IPS DF 6.9 (cell line): ENCODE measurements around the gene KCNK2.

Source experiments
- DNase-seq: peaks from one replicate; pipeline ENCODE4 v3.0.0-alpha.2; 2013; ENCODE audit warnings: low read depth, low spot score
- H3K27ac ChIP-seq: one replicate; pipeline ENCODE4 v1.5.1; 2013; ENCODE audit warnings: low read length, control low read depth
- H3K27me3 ChIP-seq: 2 replicates; pipeline ENCODE4 v1.6.1; 2013; ENCODE audit warnings: mild to moderate bottlenecking, low read length; ENCODE audit not compliant: control insufficient read depth, insufficient read depth
- H3K36me3 ChIP-seq: 2 replicates; pipeline ENCODE4 v1.6.1; 2013; ENCODE audit warnings: low read length; ENCODE audit not compliant: control insufficient read depth, insufficient read depth
- H3K4me1 ChIP-seq: 2 replicates; pipeline ENCODE4 v1.6.1; 2013; ENCODE audit warnings: low read length; ENCODE audit not compliant: control insufficient read depth, insufficient read depth
- H3K4me3 ChIP-seq: 2 replicates; pipeline ENCODE4 v1.5.1; 2013; ENCODE audit warnings: mild to moderate bottlenecking, low read length
- H3K9me3 ChIP-seq: 2 replicates; pipeline ENCODE4 v1.6.1; 2013; ENCODE audit warnings: low read length, inconsistent platforms; ENCODE audit not compliant: control insufficient read depth, insufficient read depth
- WGBS: extraction: QIAGEN DNeasy Blood & Tissue Kit; methylation state at CpG from one replicate; pipeline ENCODE4 v1.1.7; 2013; ENCODE audit warnings: mixed read lengths, missing lambda C conversion rate; ENCODE audit not compliant: insufficient read length, insufficient coverage; 5-methylcytosine and 5-hydroxymethylcytosine counted together

The KCNK2 gene

GRCh38 chr1:215119056-215119455 lies 36.5 kb downstream of the KCNK2 start:
- Histone ChIP-seq H3K27me3 (no peaks in the 10 kb centered on the region), H3K4me3 (no peak overlapping the region), H3K36me3 (no peaks in the 10 kb centered on the region), H3K9me3 (no peaks in the 10 kb centered on the region), H3K27ac (no peak overlapping the region), H3K4me1 (no peaks in the 10 kb centered on the region)
- DNase-seq: no peak

- Histone ChIP-seq H3K36me3 (no peaks in the 10 kb centered on the region), H3K4me1 (no peaks in the 10 kb centered on the region), H3K27ac (no peak overlapping the region), H3K9me3 (no peaks in the 10 kb centered on the region), H3K4me3 (no peak overlapping the region), H3K27me3 (no peaks in the 10 kb centered on the region)
- WGBS: no CpG with 5 or more reads among the region's 3 CpGs
- no peak for DNase-seq
Measured at GRCh38 chr1:215119719-215120365, 37.3 kb downstream of the KCNK2 start.

GRCh38 chr1:215128504-215128903 lies 46.0 kb downstream of the KCNK2 start:
- Histone ChIP-seq H3K4me1 (no peaks in the 10 kb centered on the region), H3K27ac (no peak overlapping the region)

GRCh38 chr1:215131291-215131690 lies 48.8 kb downstream of the KCNK2 start:
- H3K27me3 ChIP-seq: no peaks in the 10 kb centered on the region
- H3K36me3 ChIP-seq: no peaks in the 10 kb centered on the region
- H3K9me3 ChIP-seq: no peaks in the 10 kb centered on the region
- DNase-seq: no peak
- H3K4me1 ChIP-seq: no peaks in the 10 kb centered on the region
- H3K4me3 ChIP-seq: no peak overlapping the region
- no peak overlapping the region for H3K27ac ChIP-seq

More at GRCh38 chr1:215128504-215128903, 46.0 kb downstream of the KCNK2 start:
- DNase-seq: no peak
- no peak overlapping the region for H3K4me3 ChIP-seq
- no peaks in the 10 kb centered on the region for H3K36me3 ChIP-seq
- no peaks in the 10 kb centered on the region for H3K27me3 ChIP-seq
- no peaks in the 10 kb centered on the region for H3K9me3 ChIP-seq

GRCh38 chr1:215132156-215132555 lies 49.6 kb downstream of the KCNK2 start:
- Histone ChIP-seq H3K36me3 (no peaks in the 10 kb centered on the region), H3K4me1 (no peaks in the 10 kb centered on the region), H3K4me3 (no peak overlapping the region), H3K27me3 (no peaks in the 10 kb centered on the region), H3K27ac (no peak overlapping the region), H3K9me3 (no peaks in the 10 kb centered on the region)
- no peak for DNase-seq
- no CpG with 5 or more reads among the region's 2 CpGs for WGBS

- no peak for DNase-seq
- Histone ChIP-seq H3K4me1 (no peaks in the 10 kb centered on the region), H3K27me3 (no peaks in the 10 kb centered on the region), H3K36me3 (no peaks in the 10 kb centered on the region), H3K27ac (no peak overlapping the region), H3K4me3 (no peak overlapping the region), H3K9me3 (no peaks in the 10 kb centered on the region)
- no CpG with 5 or more reads among the region's 1 CpG for WGBS
Measured at GRCh38 chr1:215133532-215133931, 51.0 kb downstream of the KCNK2 start.

GRCh38 chr1:215137985-215138384 lies 55.4 kb downstream of the KCNK2 start:
- H3K27me3 ChIP-seq: no peaks in the 10 kb centered on the region
- WGBS: no CpG with 5 or more reads among the region's 2 CpGs
- H3K27ac ChIP-seq: no peak overlapping the region
- no peaks in the 10 kb centered on the region for H3K36me3 ChIP-seq
- no peak overlapping the region for H3K4me3 ChIP-seq
- H3K9me3 ChIP-seq: no peaks in the 10 kb centered on the region
- no peak for DNase-seq
- no peaks in the 10 kb centered on the region for H3K4me1 ChIP-seq

GRCh38 chr1:215140135-215140534 lies 57.6 kb downstream of the KCNK2 start:
- Histone ChIP-seq H3K4me1 (no peaks in the 10 kb centered on the region), H3K27ac (no peak overlapping the region), H3K36me3 (no peaks in the 10 kb centered on the region), H3K27me3 (no peaks in the 10 kb centered on the region), H3K4me3 (no peak overlapping the region), H3K9me3 (no peaks in the 10 kb centered on the region)
- no CpG with 5 or more reads among the region's 1 CpG for WGBS
- DNase-seq: no peak

- Histone ChIP-seq H3K4me1 (no peaks in the 10 kb centered on the region), H3K9me3 (no peaks in the 10 kb centered on the region), H3K27ac (no peak overlapping the region), H3K27me3 (no peaks in the 10 kb centered on the region), H3K36me3 (no peaks in the 10 kb centered on the region), H3K4me3 (no peak overlapping the region)
- DNase-seq: no peak
- no CpG with 5 or more reads among the region's 3 CpGs for WGBS
Measured at GRCh38 chr1:215141460-215141859, 58.9 kb downstream of the KCNK2 start.

- no CpG with 5 or more reads among the region's 2 CpGs for WGBS
Measured at GRCh38 chr1:215143497-215143896, 61.0 kb downstream of the KCNK2 start.

GRCh38 chr1:215146240-215146975 lies 63.9 kb downstream of the KCNK2 start:
- H3K4me3 ChIP-seq: no peak overlapping the region
- WGBS: 100% methylated on average over 1 of the region's 8 CpGs
- H3K36me3 ChIP-seq: no peaks in the 10 kb centered on the region
- H3K4me1 ChIP-seq: no peaks in the 10 kb centered on the region
- no peaks in the 10 kb centered on the region for H3K9me3 ChIP-seq
- H3K27ac ChIP-seq: no peak overlapping the region
- H3K27me3 ChIP-seq: no peaks in the 10 kb centered on the region
- no peak for DNase-seq

More at GRCh38 chr1:215143497-215143896, 61.0 kb downstream of the KCNK2 start:
- Histone ChIP-seq H3K4me3 (no peak overlapping the region), H3K36me3 (no peaks in the 10 kb centered on the region), H3K27me3 (no peaks in the 10 kb centered on the region), H3K9me3 (no peaks in the 10 kb centered on the region), H3K27ac (no peak overlapping the region), H3K4me1 (no peaks in the 10 kb centered on the region)
- DNase-seq: no peak
